RPMI8226 (cell line): ENCODE data around the gene METTL8.
"Not testable (repeated sequence)": the region's sequence is repeated elsewhere in the genome, so short reads cannot be mapped to it uniquely, and the experiment has no call there.

Source experiments
- DNase-seq: peaks from one replicate; pipeline ENCODE4 v3.0.0-alpha.2; 2015

The METTL8 gene

DNA sequence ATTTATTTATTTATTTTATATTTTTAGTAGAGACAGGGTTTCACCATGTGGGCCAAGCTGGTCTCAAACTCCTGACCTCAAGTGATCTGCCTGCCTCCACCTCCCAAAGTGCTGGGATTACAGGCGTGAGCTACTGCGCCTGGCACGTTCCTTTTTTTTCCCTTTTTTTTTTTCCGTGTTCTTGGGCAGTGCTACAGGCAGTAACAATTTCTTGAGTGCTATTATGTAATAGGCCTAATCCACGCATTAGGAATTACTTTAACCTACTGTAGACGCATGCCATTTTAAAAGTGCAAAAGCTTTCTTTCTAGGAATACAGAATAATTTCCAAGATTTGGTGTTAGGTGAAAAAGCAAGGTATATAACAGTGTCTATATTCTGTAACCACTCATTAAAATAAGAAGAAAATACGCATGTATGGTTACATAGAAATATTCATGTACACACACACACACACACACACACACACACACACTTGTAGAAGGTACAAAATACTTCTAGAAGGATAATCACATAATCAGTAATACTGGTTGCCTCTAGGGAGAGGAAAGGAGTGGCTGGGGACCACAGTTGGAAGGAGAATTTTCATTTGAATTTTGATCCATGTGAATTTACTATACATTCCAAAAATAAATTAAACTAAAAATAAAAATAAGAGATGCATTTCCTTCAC lies 92.3 kb downstream of the METTL8 start:
- DNase-seq, result no peak

DNA sequence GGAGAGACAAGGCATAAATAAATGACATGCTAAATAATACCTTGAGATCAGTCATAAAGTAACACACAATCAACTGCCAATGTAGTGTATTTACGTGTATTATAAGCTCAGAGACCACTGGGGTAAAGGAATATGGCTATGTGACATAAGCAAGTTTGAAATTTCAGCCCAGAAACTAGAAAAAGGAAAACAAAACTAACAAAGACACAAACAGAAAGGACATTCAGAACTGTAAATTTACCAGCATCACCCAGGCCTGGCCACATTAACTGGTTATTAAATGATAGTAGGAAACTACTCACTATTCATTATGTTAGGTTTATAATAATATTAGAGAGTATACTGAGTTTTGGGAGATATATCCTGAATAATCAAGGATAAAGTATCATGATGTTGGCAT lies 98.8 kb downstream of the METTL8 start:
- DNase-seq, result no peak

DNA sequence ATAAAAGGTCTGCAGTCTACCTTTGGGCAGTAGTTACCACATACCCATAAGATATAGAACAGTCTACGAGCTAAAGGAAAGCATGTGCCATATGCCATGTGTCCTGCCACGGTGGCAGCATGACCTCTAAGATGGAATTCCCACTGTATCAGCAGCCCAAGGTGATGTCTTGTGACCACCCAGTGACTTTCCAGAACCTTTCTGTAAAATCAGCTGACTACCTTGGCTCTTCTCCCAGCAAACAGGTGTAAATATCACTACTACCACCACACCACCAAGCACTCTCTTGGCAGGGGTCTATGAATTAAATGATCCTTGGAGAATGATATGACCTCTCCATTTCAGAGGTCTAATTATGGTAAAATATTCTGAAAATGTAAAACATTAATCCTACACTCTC lies 99.6 kb downstream of the METTL8 start:
- DNase-seq, result peak; percentile 57

DNA sequence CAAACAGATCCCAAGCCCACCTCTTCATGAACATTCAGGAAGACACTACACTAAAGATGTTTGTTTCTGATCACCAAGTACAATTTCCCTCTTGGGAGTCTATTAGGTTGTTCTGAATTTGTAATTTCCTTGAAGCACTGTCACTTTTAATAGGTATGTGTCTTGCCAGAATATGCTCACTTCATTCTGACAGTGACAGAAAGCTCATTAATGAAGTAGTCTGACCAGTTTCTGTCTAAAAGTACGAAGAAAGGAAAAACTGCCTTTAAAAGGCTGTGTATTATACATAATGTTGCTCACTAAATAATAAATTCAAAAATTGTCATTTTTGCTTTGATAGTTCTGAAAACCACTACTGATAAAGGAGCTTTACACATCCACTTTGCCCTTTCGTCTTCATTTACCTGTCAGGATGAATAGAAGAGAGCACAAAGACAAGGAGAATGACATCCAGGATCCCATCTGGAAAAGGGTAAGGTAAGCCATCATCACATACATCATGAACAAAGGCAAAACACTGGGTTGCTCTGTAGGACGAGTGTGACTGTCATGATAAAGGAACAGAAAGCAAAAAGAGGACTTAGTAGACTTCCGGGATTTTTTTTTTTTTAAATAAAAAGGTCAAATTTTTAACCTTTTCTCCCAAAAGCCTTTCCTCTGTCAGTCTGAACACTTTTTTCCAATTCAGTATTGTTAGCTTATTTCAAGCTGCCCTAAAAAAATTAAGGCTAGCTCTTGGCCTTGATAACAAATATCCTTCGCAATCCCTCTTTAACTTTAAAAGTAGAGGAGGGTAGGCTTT lies 103.4 kb downstream of the METTL8 start:
- no peak for DNase-seq

DNA sequence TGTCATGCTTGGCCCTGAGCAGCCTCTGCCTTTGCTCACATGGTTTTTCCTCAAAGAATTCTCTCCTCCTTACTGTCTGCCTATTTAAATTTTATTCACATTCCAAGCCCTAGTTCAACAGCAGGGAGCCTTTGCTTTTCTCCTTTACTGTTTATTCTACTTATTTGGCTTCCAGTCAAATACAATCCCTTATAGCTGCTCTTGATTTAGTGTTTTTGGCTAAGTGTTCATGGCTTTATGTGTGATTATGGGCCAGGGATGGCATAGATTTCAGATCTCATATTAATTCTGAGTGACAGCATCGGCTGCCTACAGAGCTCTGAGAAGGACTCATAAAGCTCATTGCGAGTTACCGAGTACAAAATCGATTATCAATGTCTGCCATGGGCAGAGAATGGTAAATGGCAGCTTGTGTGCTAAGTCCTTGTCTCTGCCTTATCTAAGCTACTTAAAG lies 106.7 kb downstream of the METTL8 start:
- no peak for DNase-seq

DNA sequence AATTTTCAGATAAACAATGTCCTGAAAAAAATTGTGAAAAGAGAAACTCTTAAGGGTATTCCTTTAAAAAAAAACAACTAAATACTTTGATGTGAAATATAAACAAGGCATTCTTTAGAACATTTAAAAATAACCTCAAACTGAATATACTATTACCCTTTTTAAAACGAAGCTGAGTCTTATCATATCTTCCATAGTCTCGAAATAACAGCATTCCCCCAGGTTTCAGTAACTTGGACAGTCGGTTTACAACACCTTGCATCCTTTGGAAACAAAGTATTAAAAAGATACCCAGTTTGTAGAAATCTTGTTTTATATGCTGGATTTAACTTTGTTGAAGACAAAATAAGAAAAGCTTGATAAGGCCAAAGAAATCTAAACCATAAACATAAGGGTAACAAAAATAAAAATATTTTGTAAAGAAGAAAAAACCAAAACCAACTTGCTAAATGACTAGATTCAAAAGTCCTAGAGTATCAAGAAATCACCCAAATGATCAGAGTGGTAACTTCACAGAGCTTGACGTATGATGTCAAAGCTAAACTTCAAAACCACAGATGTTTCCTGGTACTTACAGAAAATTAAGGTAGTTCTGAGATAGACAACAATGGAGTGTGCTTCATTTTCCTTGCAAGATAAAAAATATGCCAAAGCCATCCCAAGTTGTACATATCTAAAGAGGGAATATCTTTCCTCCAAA lies 107.8 kb downstream of the METTL8 start:
- DNase-seq, result no peak

DNA sequence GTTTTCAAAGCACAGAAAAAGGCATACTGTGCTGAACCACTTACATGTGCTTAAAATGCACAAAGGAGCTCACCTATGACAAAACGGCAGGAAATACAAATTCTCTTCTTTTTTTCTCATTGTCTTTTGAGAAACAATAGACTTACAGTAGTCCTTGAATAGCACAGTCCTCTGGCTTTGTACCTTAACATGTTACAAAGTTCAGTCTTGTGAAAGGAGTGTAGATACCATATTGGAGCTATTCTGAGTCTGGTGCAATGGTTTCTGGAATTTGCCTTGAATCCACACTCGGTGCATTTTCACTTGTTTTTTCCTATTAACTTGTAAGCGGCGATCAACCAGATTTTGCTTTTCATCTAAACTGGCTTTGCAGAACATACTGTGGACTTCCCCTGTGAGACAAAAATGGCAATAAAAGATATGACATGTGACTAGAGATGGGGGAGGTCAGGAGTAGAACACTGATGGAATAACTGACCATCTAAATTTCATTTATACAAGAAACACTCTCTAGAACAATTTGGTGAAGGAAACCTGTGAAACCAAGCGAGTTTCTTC lies 109.7 kb downstream of the METTL8 start:
- DNase-seq, result no peak

DNA sequence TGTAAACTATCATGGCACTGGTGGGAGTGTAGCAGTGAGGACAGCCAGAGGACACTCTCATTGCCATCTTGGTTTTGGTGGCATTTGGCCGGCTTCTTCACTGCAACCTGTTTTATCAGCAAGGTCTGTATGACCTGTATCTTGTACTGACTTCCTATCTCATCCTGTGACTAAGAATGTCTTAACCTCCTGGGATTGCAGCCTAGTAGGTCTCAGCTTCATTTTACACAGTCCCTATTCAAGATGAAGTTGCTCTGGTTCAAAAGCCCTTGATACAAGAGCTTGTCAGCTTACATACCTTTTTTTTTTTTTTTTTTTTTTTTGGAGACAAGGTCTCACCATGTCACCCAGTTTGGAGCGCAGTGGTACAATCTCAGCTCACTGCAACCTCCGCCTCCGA lies 110.9 kb downstream of the METTL8 start:
- DNase-seq, result no peak

DNA sequence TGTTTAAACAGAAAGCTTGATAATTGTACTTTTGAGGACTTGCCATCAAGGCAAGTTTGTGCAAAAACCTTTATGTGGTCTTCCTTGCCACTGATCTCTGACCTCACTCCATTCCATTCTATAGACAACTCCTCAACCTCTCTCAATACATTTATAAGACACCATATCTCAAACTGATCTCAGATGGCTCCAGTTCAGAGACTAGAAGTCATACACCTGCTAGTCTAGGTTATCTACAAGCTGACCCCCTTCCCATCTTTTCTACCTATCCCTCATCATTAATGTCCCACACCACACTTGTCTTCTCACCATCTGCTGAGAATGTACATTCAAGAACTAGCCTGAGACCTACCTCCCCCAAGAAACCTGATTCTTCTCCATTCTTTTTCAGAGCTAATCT lies 113.1 kb downstream of the METTL8 start:
- DNase-seq, result no peak

DNA sequence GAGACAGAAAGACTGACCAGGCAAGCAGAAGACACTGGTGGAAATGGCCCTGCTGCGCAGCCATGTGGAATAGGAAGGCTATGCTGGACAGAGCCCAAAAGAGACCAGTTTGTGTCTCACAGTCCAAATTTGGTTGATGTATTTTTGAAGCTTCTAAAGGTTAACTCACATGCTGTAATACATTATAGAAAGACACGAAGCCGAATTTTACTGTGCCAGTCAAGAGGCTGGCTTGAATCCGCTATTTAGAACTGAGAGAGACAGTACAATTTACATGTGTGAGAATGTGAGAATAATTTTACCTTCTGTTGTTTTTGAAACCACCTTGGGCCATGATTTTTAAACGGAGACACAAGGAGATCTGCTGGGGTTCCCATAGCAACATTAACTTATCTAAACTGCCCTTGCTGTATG lies 113.6 kb downstream of the METTL8 start:
- DNase-seq, result peak; percentile 56

DNA sequence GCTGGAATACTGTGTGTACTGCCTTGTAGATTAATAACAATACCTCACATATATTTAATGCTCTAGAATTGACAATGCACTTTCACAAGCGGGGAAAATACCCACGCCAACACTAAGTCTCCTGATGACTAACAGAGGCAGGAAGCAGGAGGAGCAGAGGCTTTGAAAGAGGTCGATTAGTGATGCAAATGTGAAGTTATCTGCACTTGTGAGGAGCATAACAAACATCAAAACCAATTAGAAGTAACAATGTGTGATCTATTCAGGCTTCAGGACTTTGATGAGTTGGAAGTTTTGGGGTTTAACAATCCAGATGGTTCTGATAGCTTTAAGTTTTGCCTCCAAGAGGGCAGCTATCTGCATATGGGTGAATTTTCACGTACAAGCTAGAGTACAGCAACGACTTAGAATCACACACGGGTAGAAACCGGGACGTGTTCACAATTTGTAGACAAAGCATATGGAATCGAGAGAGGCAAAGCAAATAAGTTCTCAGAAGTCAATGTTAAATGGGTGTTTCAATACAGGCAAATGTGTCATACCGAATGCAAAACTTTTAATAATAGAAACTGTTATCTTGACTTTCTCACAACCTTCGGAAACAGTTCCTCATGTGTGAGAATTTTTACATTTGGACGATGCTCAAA lies 114.5 kb downstream of the METTL8 start:
- DNase-seq, result peak; percentile 57

DNA sequence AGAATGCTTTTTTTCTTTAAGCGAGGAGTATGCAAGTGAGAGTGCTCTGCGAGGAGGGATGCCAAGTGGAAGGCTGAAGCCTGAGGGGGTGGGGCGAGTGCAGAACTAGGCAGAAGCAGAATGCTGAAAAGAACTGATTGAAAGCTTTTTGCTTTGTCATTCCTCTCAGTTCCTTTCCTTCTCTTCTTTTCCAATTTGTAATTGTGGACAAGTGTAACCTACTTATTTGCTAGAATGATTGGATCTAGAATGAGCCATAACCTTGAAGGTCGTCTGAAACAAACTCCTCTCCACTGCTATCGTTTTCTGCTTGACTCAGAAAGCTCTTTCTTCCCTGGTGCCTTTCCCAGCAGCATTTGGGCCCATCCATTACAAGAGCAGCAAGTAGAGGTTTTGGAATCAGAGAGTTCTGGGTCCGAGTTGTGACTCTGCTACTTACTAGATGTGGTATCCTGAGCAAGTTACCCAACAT lies 115.3 kb downstream of the METTL8 start:
- DNase-seq, result peak; percentile 81

DNA sequence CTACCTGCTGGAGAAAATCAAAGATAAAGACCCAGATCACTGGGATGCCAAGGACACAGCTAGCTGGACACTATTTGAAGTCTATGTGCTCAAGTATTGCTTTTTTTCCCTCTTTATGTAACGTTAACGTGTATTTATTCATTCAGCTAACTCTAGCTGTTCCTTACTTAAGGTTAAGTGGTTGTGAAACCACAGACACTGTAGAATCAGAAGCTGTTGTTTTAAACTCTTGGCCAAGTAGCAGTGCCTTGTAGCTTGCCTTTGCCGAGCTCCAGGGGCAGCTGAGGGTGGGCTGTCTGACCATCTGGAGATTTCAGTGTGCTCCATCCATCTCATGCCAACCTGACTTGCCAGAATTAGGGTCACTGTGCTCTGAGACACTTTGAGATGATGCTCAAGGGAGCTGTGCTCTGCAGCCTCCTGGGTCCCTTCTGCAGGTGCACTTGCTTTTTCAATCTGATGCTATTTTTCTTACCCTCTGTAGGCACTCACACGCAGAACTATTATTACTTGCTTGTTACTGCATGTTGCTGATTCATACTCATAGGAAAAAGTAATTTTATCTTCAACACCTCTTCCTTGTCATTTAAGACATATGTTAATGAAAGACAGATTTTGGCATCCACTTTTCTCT lies 116.2 kb downstream of the METTL8 start:
- peak; percentile 71 for DNase-seq

DNA sequence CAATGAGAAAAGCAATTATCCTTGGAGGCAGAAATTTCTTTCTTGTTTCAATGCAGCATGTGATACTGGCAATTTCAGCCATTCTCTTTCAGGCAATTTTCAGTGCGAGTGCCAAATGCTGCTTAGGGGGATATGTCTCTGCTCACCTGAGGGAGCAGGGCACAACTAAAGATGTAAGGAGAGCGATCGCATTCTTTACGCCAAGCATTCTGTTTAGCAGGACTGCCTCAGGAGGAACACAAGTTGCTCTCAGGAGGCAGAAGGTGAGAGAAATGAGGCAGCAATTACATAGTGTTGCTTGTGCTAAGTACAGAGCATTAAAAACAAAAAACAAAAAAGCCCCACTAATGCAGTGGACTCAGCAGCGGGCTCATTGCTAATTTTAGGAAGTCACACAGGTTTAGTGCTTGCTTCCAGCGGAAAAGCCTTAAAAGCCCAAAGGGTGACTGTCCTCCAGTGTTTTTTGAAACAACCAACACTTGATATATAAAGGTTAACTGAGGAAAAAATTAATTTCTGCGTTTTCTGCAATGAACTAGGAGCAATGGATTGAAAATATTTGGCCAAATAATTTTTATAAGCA lies 116.9 kb downstream of the METTL8 start:
- DNase-seq, result no peak

DNA sequence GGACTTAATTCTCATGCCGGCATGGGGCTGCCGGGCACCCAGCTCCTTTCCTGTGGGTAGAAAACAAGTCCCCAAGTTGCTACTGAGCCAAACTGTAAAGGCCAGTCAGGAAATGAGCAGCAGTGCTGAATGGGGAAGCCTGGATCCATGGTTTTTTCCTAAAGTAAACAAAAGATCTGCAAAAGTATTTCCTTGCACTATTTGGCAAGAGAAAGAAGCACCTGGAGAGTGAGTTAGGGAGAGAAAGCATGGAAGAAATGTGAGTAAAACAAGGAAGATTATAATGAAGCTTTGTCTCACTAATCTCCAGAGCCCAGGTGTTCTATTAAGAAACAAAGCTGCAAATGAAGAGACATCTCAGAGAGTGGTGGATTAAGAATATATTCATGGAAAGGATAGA lies 117.6 kb downstream of the METTL8 start:
- DNase-seq, result no peak

DNA sequence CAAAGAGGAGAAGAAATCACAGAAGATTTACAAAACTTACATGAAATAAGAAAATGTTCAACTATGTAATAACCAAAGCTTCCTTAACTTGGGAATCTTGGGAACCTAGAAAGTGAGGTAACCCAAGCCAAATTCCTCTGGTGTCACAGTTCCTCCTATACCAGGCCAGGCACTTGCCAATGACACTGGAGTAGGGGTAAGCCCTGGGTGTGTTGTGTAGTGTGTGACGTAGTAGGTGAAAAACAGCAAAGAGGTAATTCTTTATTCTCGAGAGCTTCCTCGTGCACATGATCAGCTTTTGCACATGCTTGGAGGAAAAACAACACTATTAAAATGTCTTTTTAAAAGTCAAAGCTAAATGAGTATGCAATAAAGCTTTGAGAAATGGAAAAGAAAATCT lies 118.0 kb downstream of the METTL8 start:
- no peak for DNase-seq

DNA sequence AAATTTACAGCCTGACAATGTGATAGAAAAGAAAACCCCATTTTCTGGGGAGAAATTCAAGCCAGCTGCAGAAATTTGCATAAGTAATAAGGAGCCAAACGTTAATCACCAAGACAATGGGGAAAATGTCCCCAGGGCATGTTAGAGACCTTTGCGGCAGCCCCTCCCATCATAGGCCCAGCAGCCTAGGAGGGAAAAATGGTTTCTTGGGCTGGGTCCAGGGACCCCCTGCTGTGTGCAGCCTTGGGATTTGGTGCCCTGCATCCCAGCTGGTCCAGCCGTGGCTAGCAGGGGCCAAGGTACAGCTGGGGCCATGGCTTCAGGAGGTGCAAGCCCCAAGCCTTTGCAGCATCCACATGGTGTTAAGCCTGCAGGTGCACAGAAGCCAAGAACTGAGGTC lies 121.6 kb downstream of the METTL8 start:
- not testable (repeated sequence) for DNase-seq

DNA sequence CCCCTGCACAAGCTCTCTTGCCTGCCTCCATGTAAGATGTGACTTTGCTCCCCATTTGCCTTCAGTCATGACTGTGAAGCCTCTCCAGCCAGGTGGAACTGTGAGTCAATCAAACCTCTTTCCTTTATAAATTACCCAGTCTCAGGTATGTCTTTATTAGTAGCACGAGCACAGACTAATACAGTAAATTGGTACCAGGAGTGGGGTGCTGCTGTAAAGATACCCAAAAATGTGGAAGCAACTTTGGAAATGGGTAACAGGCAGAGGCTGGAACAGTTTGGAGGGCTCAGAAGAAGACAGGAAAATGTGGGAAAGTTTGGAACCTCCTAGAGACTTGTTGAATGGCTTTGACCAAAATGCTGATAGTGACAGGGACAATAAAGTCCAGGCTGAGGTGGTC lies 122.2 kb downstream of the METTL8 start:
- DNase-seq, result not testable (repeated sequence)

DNA sequence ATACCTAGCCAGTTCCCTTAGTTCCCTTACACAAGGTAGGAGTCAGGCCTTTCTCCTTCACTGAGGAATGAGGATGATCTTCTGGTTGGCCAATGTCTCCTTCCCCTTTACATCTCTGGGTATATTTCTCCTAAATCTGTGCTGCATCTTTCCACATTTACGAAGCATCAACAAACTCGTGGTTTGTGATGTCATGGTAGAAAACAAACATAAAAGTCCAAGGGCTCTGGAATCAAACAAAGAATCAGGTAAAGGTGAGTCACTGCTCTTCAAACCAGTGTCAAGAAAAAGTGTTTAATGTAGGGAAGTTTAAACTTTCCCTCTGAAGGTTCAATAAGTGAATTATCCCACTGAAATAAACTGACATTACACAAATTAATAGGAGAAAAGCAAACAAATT lies 122.9 kb downstream of the METTL8 start:
- no peak for DNase-seq

DNA sequence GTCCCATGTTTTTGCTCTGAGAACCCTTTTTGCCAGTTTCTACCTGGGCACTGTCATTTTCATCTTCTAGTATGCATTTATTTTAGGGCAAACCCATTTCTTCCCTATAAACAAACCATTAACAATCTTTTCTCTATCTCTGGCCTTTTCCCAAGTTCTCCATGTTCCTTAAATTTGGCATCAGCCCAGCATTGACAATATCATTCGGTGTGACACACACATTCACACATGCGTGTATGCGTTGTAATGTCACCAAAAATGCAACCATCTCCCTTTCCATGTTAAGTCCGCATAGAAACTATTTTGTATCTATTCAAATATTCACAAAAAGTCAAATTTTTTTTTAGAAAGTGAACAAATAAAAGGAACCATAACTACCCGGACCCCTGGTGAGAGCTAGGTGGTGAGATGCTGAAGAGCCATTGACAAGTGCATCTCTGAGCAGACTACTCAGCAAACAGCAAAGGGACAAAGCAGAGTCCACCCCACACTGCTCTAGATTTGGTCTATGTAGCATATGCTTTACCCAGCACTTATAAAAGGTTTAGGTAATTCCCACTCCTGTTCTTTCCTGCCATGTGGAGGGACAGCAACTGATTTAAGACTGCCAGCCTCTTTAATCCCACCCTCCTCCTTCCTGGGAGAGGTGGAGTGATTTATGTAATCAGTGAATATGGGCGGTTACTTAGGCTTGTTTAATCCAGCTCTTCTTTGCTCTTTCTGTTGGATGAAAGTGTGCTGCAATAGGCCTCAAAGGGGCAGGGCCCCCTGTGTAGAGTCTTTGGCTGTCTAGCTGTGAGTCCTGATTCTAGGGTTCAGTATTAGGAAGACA lies 124.1 kb downstream of the METTL8 start:
- no peak for DNase-seq
